Measurements from ENCODE around the gene SNX9.
"Not testable (repeated sequence)": the region's sequence is repeated elsewhere in the genome, so short reads cannot be mapped to it uniquely, and the experiment has no call there.

SNX9 gene

GRCh38 chr6:157927011-157927410 is 104.0 kb downstream of the SNX9 start:
- DNase-seq (ENCODE audit: low spot score), result no peak

GRCh38 chr6:157928428-157928827 is 105.4 kb downstream of the SNX9 start:
- no peak for DNase-seq (ENCODE audit: low spot score)

GRCh38 chr6:157929076-157929475 is 106.0 kb downstream of the SNX9 start:
- no peak for DNase-seq (ENCODE audit: low spot score)

GRCh38 chr6:157929765-157930319 is 106.8 kb downstream of the SNX9 start:
- DNase-seq (ENCODE audit: low spot score), result no peak

- DNase-seq (ENCODE audit: low spot score), result no peak
These were observed 112.7 kb downstream of the SNX9 start for GRCh38 chr6:157935786-157936185.

- DNase-seq (ENCODE audit: low spot score), result no peak
These were observed 114.3 kb downstream of the SNX9 start for GRCh38 chr6:157937318-157937717.

GRCh38 chr6:157937916-157938315 is 114.9 kb downstream of the SNX9 start:
- no peak for DNase-seq (ENCODE audit: low spot score)

GRCh38 chr6:157940375-157941036 is 117.5 kb downstream of the SNX9 start:
- DNase-seq (ENCODE audit: low spot score), result not testable (repeated sequence)

- DNase-seq (ENCODE audit: low spot score), result no peak
These were observed 118.2 kb downstream of the SNX9 start for GRCh38 chr6:157941101-157941863.

- DNase-seq (ENCODE audit: low spot score), result no peak
These were observed 119.3 kb downstream of the SNX9 start for GRCh38 chr6:157942351-157942750.

- no peak for DNase-seq (ENCODE audit: low spot score)
These were observed 120.4 kb downstream of the SNX9 start for GRCh38 chr6:157943249-157943963.

GRCh38 chr6:157943964-157944283 is 120.9 kb downstream of the SNX9 start:
- no peak for DNase-seq (ENCODE audit: low spot score)

- no peak for DNase-seq (ENCODE audit: low spot score)
These were observed 122.2 kb downstream of the SNX9 start for GRCh38 chr6:157944983-157945931.

GRCh38 chr6:157946053-157946617 is 123.1 kb downstream of the SNX9 start:
- no peak for DNase-seq (ENCODE audit: low spot score)

- DNase-seq (ENCODE audit: low spot score), result peak; percentile 67
These were observed 124.0 kb downstream of the SNX9 start for GRCh38 chr6:157946865-157947532.

GRCh38 chr6:157950899-157951298 is 127.9 kb downstream of the SNX9 start:
- not testable (repeated sequence) for DNase-seq (ENCODE audit: low spot score)

GRCh38 chr6:157951828-157952227 is 128.8 kb downstream of the SNX9 start:
- DNase-seq (ENCODE audit: low spot score), result no peak

GRCh38 chr6:157952861-157953351 is 129.9 kb downstream of the SNX9 start:
- no peak for DNase-seq (ENCODE audit: low spot score)

- DNase-seq (ENCODE audit: low spot score), result peak; percentile 36
These were observed 130.6 kb downstream of the SNX9 start for GRCh38 chr6:157953580-157954091.

All from HuH-7 (cell line).